IMR-90 (cell line): ENCODE measurements around the gene RARB. TPM values are rescaled to one million over a fixed set of nuclear protein-coding genes. Genes with fewer than 3 reads are reported as not detected.

Source experiments
- ATAC-seq: fragments of 200-7000 bp; cut with Tn5 transposase; 2 replicates; pipeline ENCODE4 v1.9.1; 2020; ENCODE audit warnings: low read depth, mild to moderate bottlenecking, moderate library complexity
- BruUV-seq: library from RNA; stranded (reverse); fragments of 400-500 nt; replicated peaks from 2 replicates; lab custom pipeline; 2021; lab: Mats Ljungman, UMichigan
- CTCF ChIA-PET: fragments of 300-600 bp; formaldehyde crosslinking; extraction: SDS; loops from one replicate; lab custom pipeline; 2021; ENCODE audit warnings: antibody characterized with exemption; lab: Yijun Ruan, JAX
- POLR2A ChIA-PET: fragments of 300-600 bp; sonication (Branson Sonifier 250); formaldehyde crosslinking; loops from one replicate; lab custom pipeline; 2022; ENCODE audit warnings: antibody characterized with exemption; ENCODE audit not compliant: unreplicated experiment; lab: Charles Lee
- DNase-seq: peaks from one replicate; pipeline ENCODE4 v3.0.0; 2013
- H2AFZ ChIP-seq: replicated peaks from 2 replicates; pipeline ENCODE3; 2013; ENCODE audit warnings: low read length, mild to moderate bottlenecking; ENCODE audit not compliant: poor library complexity
- H2AK5ac ChIP-seq: 2 replicates; pipeline ENCODE4 v1.6.1; 2013; ENCODE audit warnings: low read depth, low read length, inconsistent platforms
- H2AK9ac ChIP-seq: replicated peaks from 2 replicates; pipeline ENCODE3; 2013; ENCODE audit warnings: mild to moderate bottlenecking, low read depth, low read length, moderate library complexity; ENCODE audit not compliant: poor library complexity
- H2BK120ac ChIP-seq: 2 replicates; pipeline ENCODE4 v1.6.1; 2013; ENCODE audit warnings: low read depth, low read length, inconsistent platforms
- H2BK15ac ChIP-seq: 3 replicates; pipeline ENCODE4 v1.6.1; 2013; ENCODE audit warnings: low read depth, low read length, inconsistent platforms
- H2BK20ac ChIP-seq: 2 replicates; pipeline ENCODE4 v1.6.1; 2013; ENCODE audit warnings: low read depth, mild to moderate bottlenecking, inconsistent platforms, low read length, moderate library complexity
- H2BK5ac ChIP-seq: 2 replicates; pipeline ENCODE4 v1.6.1; 2013; ENCODE audit warnings: mild to moderate bottlenecking, low read depth, low read length, inconsistent platforms; ENCODE audit not compliant: poor library complexity, severe bottlenecking
- H3K14ac ChIP-seq: replicated peaks from 2 replicates; pipeline ENCODE4 v1.6.1; 2013; ENCODE audit warnings: low read depth, low read length, inconsistent platforms
- H3K18ac ChIP-seq: 2 replicates; pipeline ENCODE4 v1.6.1; 2013; ENCODE audit warnings: low read depth, low read length, control low read depth
- H3K23ac ChIP-seq: 2 replicates; pipeline ENCODE4 v1.6.1; 2013; ENCODE audit warnings: low read depth, low read length, inconsistent platforms
- H3K27ac ChIP-seq: 2 replicates; pipeline ENCODE4 v1.5.1; 2013; ENCODE audit warnings: mild to moderate bottlenecking, control low read depth, low read length; ENCODE audit not compliant: insufficient read depth
- H3K27me3 ChIP-seq: 2 replicates; pipeline ENCODE4 v1.6.1; 2013; ENCODE audit warnings: low read length; ENCODE audit not compliant: control insufficient read depth, insufficient read depth
- H3K36me3 ChIP-seq: 2 replicates; pipeline ENCODE4 v1.6.1; 2013; ENCODE audit warnings: low read length, mixed read lengths; ENCODE audit not compliant: control insufficient read depth, insufficient read depth
- H3K4ac ChIP-seq: 2 replicates; pipeline ENCODE4 v1.6.1; 2013; ENCODE audit warnings: low read depth, low read length, inconsistent platforms
- H3K4me1 ChIP-seq: 2 replicates; pipeline ENCODE4 v1.6.1; 2013; ENCODE audit warnings: low read length, mixed read lengths; ENCODE audit not compliant: control insufficient read depth, insufficient read depth
- H3K4me2 ChIP-seq: 2 replicates; pipeline ENCODE4 v1.6.1; 2013; ENCODE audit warnings: low read depth, mild to moderate bottlenecking, control low read depth, low read length, moderate library complexity
- H3K4me3 ChIP-seq: 2 replicates; pipeline ENCODE4 v1.5.1; 2013; ENCODE audit warnings: low read depth, mild to moderate bottlenecking, control low read depth, low read length, moderate library complexity; ENCODE audit not compliant: insufficient read depth
- H3K56ac ChIP-seq: 2 replicates; pipeline ENCODE4 v1.6.1; 2013; ENCODE audit warnings: low read length, inconsistent platforms; ENCODE audit not compliant: insufficient read depth; ENCODE audit errors: extremely low read depth
- H3K79me1 ChIP-seq, 2 experiments: 2 replicates each; pipeline ENCODE4 v1.6.1; 2013; ENCODE audit warnings: low read length in 2 of 2, inconsistent platforms in 1 of 2, low read depth in 1 of 2
- H3K9ac ChIP-seq: 2 replicates; pipeline ENCODE4 v1.6.1; 2013; ENCODE audit warnings: low read depth, low read length, control low read depth
- H3K9me1 ChIP-seq: 2 replicates; pipeline ENCODE4 v1.6.1; 2013; ENCODE audit warnings: low read length, inconsistent platforms; ENCODE audit not compliant: insufficient read depth
- H3K9me3 ChIP-seq: 2 replicates; pipeline ENCODE4 v1.6.1; 2013; ENCODE audit warnings: low read length; ENCODE audit not compliant: control insufficient read depth, insufficient read depth
- H4K20me1 ChIP-seq: 2 replicates; pipeline ENCODE4 v1.6.1; 2013; ENCODE audit warnings: low read length, inconsistent platforms; ENCODE audit not compliant: insufficient read depth
- H4K5ac ChIP-seq: 2 replicates; pipeline ENCODE4 v1.6.1; 2013; ENCODE audit warnings: mild to moderate bottlenecking, low read depth, low read length, control low read depth
- H4K8ac ChIP-seq, 2 experiments: 2 replicates each; pipeline ENCODE4 v1.6.1; 2013; ENCODE audit warnings: low read depth in 2 of 2, low read length in 2 of 2, control low read depth in 1 of 2, inconsistent platforms in 1 of 2
- H4K91ac ChIP-seq: 2 replicates; pipeline ENCODE4 v1.6.1; 2013; ENCODE audit warnings: low read depth, low read length, inconsistent platforms; ENCODE audit not compliant: insufficient read depth
- BHLHE40 ChIP-seq: fragments of 150-350 bp; IDR thresholded peaks from 2 replicates; pipeline ENCODE4 v1.6.1; 2016; ENCODE audit warnings: mild to moderate bottlenecking, low read depth, low read length
- CEBPB ChIP-seq: IDR thresholded peaks from 2 replicates; pipeline ENCODE4 v1.6.1; 2012; ENCODE audit warnings: low read depth, low read length, improper control_type of control experiment
- CHD1 ChIP-seq: IDR thresholded peaks from 2 replicates; pipeline ENCODE4 v1.6.1; 2012; ENCODE audit warnings: low read depth, low read length, improper control_type of control experiment
- CTCF ChIP-seq: conservative IDR thresholded peaks from 2 replicates; pipeline ENCODE4 v1.5.1; 2012; ENCODE audit warnings: mild to moderate bottlenecking, low read depth, low read length, improper control_type of control experiment
- ELK1 ChIP-seq: fragments of 150-350 bp; IDR thresholded peaks from 2 replicates; pipeline ENCODE4 v1.6.1; 2016; ENCODE audit warnings: low read depth, mild to moderate bottlenecking, low read length, moderate library complexity, borderline replicate concordance
- FOS ChIP-seq: fragments of 150-350 bp; IDR thresholded peaks from 2 replicates; pipeline ENCODE4 v1.6.1; 2016; ENCODE audit warnings: low read depth, low read length
- MAFK ChIP-seq: IDR thresholded peaks from 2 replicates; pipeline ENCODE4 v1.6.1; 2012; ENCODE audit warnings: low read depth, low read length, improper control_type of control experiment
- MAZ ChIP-seq: IDR thresholded peaks from 2 replicates; pipeline ENCODE4 v1.6.1; 2012; ENCODE audit warnings: low read depth, mild to moderate bottlenecking, low read length, improper control_type of control experiment, moderate library complexity, borderline replicate concordance
- MXI1 ChIP-seq: IDR thresholded peaks from 2 replicates; pipeline ENCODE4 v1.6.1; 2012; ENCODE audit warnings: low read depth, mild to moderate bottlenecking, low read length, moderate library complexity, borderline replicate concordance
- NFE2L2 ChIP-seq: fragments of 150-350 bp; IDR thresholded peaks from 2 replicates; pipeline ENCODE4 v1.6.1; 2016; ENCODE audit warnings: low read depth, mild to moderate bottlenecking, low read length
- POLR2A ChIP-seq: IDR thresholded peaks from 2 replicates; pipeline ENCODE4 v1.6.1; 2012; ENCODE audit warnings: mild to moderate bottlenecking, low read depth, low read length
- RAD21 ChIP-seq: IDR thresholded peaks from 2 replicates; pipeline ENCODE4 v1.6.1; 2012; ENCODE audit warnings: low read length, improper control_type of control experiment
- RCOR1 ChIP-seq: IDR thresholded peaks from 2 replicates; pipeline ENCODE4 v1.6.1; 2012; ENCODE audit warnings: mild to moderate bottlenecking, low read length, improper control_type of control experiment; ENCODE audit not compliant: insufficient replicate concordance
- RFX5 ChIP-seq: IDR thresholded peaks from 2 replicates; pipeline ENCODE4 v1.8.0; 2012; ENCODE audit warnings: low read depth, mild to moderate bottlenecking, low read length, moderate library complexity
- SMC3 ChIP-seq: fragments of 150-350 bp; IDR thresholded peaks from 2 replicates; pipeline ENCODE4 v1.6.1; 2016; ENCODE audit warnings: low read depth, mild to moderate bottlenecking, antibody characterized with exemption, low read length, moderate library complexity
- USF2 ChIP-seq: fragments of 150-350 bp; IDR thresholded peaks from 2 replicates; pipeline ENCODE4 v1.6.1; 2017; ENCODE audit warnings: mild to moderate bottlenecking, antibody characterized with exemption, low read length, low read depth
- WGBS, 2 experiments: methylation state at CpG; one replicate each; pipeline versions ENCODE4 v1.1.5 to v1.1.7; 2013; ENCODE audit warnings: missing lambda C conversion rate in 2 of 2; ENCODE audit not compliant: insufficient read length in 1 of 2; ENCODE audit errors: extremely low coverage in 2 of 2; 5-methylcytosine and 5-hydroxymethylcytosine counted together
- dilution Hi-C: fragments of 300-500 bp; cut with HindIII; formaldehyde crosslinking; loops from one replicate; pipeline ENCODE4 v1.14.3; 2018; ENCODE audit warnings: low sequenced_read_pairs; ENCODE audit not compliant: unreplicated experiment
- in situ Hi-C: fragments of 300-500 bp; cut with MboI; formaldehyde crosslinking; loops from 3 replicates; pipeline ENCODE4 v1.14.3; 2019; ENCODE audit warnings: low sequenced_read_pairs, inconsistent platforms, mixed read lengths
- intact Hi-C: fragments of 100-400 bp; cut with micrococcal nuclease; formaldehyde crosslinking; loops from 2 replicates; pipeline ENCODE4 v1.10.0; 2022
- polyA plus RNA-seq, 3 experiments: library from polyadenylated mRNA; depleted of rRNA; stranded (reverse); fragments of >200 nt; gene quantifications; 2 replicates each; pipeline ENCODE4 v1.2.3, GENCODE V29; 2012; ENCODE audit warnings: low replicate concordance in 1 of 3
- total RNA-seq: library from RNA; depleted of rRNA; stranded (reverse); fragments of >200 nt; gene quantifications from 2 replicates; pipeline ENCODE4 v1.2.3, GENCODE V29; 2012

RARB gene
- total and polyA plus RNA-seq, 2 of the 4 experiments (the other 2 are of a cell fraction): 0.53 to 1.4 TPM

DNA sequence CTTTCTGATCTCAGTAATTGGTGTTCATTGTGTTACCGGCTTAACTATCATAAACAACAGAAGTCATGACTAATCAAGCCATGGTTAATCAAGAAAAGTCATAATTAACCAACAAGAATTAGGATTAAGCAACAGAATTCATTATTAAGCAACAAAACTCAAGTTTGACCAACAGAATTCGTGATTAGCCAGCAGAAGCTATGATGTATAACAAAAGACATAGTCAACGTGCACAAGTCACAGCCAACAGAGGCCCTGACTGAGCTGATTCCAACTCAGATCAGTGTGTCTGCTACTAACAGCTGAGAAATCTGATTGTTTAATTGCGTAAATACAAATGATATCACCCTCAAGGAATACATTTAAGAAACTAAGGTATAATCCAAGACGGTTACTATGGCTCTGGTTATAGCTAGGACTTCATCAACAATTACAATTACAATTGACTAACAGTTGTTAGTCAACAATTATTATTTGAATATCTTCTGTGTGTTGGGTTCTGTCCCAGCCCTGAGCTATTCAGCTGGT is 67.7 kb downstream of the RARB start:
- ChIA-PET POLR2A (no interaction called here), CTCF (no interaction called here)
- H4K5ac ChIP-seq: no peak overlapping the region
- ATAC-seq: no peak
- no peak overlapping the region for H3K9ac ChIP-seq
- intact Hi-C loops (no loop called here), in situ Hi-C loops (no loop called here), dilution Hi-C loops (no loop called here)
- no peak overlapping the region for H2AK5ac ChIP-seq
- DNase-seq: no peak
- no peak overlapping the region for H3K23ac ChIP-seq
- H3K36me3 ChIP-seq: no peaks in the 10 kb centered on the region
- H3K9me3 ChIP-seq: peaks cover 3% of the 10 kb centered on the region
- no peak overlapping the region for H3K27ac ChIP-seq
- H3K56ac ChIP-seq: no peak overlapping the region
- H3K4me2 ChIP-seq: no peak overlapping the region
- TF ChIP-seq POLR2A: no peak
- TF ChIP-seq MXI1: no peak
- TF ChIP-seq USF2: no peak
- TF ChIP-seq RCOR1: no peak
- no peak for TF ChIP-seq BHLHE40
- no peak for TF ChIP-seq NFE2L2
- TF ChIP-seq CEBPB: no peak
- no peak for TF ChIP-seq CTCF
- TF ChIP-seq MAZ: no peak
- no peak for TF ChIP-seq SMC3
- TF ChIP-seq CHD1: no peak
- no peak for TF ChIP-seq FOS
- TF ChIP-seq RAD21: no peak
- TF ChIP-seq MAFK: no peak
- TF ChIP-seq ELK1: no peak
- no peak for TF ChIP-seq RFX5
- H4K8ac ChIP-seq: no peak overlapping the region
- H2BK20ac ChIP-seq: no peak overlapping the region
- no peak overlapping the region for H3K14ac ChIP-seq
- no peak overlapping the region for H2BK5ac ChIP-seq
- BruUV-seq: no TSS peak
- H3K79me1 ChIP-seq: no peaks in the 10 kb centered on the region
- 60% methylated on average over 1 of the region's 5 CpGs; no CpG with 5 or more reads in 1 of the 2 experiments for WGBS, 2 experiments
- no peaks in the 10 kb centered on the region for H3K9me1 ChIP-seq
- H3K27me3 ChIP-seq: no peaks in the 10 kb centered on the region
- H3K18ac ChIP-seq: no peak overlapping the region
- H4K20me1 ChIP-seq: no peaks in the 10 kb centered on the region
- H3K4me3 ChIP-seq: no peak overlapping the region
- H2AFZ ChIP-seq: no peak overlapping the region
- H4K91ac ChIP-seq: no peak overlapping the region
- no peak overlapping the region for H2BK120ac ChIP-seq
- H3K4ac ChIP-seq: no peak overlapping the region
- H2BK15ac ChIP-seq: no peak overlapping the region
- no peak overlapping the region for H2AK9ac ChIP-seq
- H3K4me1 ChIP-seq: no peaks in the 10 kb centered on the region
